GM21390 (cell line): ENCODE measurements around the gene AHCYL2.
"Not testable (repeated sequence)": the region's sequence is repeated elsewhere in the genome, so short reads cannot be mapped to it uniquely, and the experiment has no call there.

Experiments
- ATAC-seq: cut with Tn5 transposase; IDR thresholded peaks from one replicate; pipeline ENCODE4 v1.9.1; 2021; ENCODE audit not compliant: unreplicated experiment

AHCYL2 gene

DNA sequence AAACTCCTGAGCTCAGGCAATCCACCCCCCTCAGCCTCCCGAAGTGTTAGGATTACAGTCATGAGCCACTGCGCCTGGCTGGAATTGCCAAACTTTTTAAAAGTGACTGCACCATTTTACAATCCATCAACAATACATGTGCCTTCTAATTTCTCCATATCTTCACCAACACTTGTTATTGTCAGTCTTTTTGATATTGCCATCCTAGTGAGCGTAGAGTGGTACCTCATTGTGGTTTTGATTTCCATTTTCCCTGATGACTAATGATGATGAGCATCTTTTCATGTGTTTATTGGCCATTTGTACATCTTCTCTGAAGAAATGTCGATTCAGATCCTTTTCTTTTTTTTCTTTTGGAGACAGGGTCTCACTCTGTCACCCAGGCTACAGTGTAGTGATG, 187.7 kb downstream of the AHCYL2 start:
- no peak for ATAC-seq

DNA sequence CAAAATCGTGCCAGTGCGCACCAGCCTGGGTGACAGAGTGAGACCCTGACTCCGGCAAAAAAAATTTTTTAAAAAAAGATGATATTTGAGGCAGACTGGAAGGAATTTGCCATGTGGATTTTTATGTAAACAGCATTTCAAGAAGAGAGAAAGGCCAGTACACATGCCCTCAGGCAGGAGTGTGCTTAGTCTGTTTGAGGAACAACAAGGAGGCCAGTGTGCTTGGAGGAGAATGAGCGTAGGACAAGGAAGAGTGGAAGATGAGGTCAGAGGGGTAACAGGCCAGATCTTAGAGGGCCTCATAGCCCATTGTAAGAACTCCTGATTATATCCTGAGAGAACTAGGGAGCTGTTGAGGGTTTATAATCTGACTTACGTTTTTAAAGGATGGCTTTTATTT, 192.2 kb downstream of the AHCYL2 start:
- ATAC-seq = no peak

DNA sequence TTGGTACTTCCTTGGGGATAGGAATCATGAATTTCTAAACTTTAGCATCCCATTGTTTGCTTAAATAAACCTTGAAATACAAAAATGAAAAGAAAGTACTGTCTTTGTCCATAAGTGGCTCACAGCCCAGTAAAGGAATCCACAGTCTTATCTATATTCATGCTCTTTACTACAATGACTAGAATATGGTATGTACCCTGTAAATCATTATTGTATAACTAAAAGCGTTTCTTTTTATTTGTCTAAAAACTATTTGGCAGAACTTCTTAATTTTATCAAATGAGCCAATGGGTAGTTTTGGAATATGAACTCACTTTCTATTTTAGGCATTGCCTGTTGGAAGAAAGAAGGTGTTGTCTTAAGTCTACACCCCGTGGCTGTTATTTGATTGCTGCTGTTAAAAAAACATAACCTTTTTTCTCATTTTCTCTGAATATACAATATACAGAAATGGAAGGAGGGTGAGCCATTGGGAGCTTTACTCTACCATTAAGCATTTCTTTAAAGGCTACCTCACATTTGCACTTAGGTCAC, 197.0 kb downstream of the AHCYL2 start:
- no peak for ATAC-seq

DNA sequence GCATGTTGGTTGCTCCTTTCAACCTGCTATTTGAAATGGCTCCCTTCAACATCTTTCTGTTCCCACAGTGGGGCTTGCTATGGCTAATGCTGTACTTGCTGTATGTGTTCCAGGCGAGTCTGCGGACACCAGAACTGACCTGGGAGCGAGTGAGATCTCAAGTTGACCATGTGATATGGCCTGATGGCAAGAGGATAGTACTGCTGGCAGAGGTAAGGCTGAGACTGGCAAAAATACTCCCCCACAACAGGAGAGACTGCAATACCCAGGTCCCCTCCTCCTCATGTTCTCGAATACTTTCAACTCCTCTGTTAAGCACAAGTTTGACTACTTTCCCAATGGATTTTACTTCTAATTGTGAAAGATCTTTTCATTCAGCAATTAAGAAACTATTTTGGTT, 197.9 kb downstream of the AHCYL2 start:
- no peak for ATAC-seq

DNA sequence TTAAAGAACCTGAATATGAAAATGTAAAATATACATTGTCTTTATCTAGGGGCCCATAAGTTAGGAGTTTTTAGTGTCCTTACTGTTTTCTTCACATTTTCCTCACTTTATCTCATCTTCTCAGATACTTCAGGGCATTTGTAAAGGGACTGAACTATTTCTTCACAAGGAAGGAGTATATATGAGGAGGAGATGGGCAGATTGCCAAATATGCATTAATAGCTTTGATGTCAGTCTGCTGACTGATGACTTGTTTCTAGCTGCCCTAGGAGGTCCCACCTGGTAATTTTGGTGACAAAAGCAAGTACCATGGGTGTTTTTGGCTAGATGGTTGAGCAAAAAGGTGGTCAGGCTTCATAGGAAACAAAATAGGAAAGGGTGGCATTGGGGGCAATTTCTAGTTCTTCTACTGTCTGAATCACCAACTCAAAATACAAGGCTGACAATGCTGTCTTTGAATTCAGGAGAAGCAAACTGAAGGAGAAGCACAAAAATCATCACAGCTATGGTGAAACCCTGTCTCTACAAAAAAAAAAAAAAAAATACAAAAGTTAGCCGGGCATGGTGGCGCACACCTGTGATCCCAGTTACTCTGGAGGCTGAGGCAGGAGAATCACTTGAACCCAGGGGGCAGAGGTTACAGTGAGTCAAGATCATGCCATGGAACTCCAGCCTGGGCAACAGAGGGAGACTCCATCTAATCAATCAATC, 199.0 kb downstream of the AHCYL2 start:
- ATAC-seq = no peak

- no peak for ATAC-seq
Measured at GRCh38 chr7:129426482-129426881, 201.7 kb downstream of the AHCYL2 start.

DNA sequence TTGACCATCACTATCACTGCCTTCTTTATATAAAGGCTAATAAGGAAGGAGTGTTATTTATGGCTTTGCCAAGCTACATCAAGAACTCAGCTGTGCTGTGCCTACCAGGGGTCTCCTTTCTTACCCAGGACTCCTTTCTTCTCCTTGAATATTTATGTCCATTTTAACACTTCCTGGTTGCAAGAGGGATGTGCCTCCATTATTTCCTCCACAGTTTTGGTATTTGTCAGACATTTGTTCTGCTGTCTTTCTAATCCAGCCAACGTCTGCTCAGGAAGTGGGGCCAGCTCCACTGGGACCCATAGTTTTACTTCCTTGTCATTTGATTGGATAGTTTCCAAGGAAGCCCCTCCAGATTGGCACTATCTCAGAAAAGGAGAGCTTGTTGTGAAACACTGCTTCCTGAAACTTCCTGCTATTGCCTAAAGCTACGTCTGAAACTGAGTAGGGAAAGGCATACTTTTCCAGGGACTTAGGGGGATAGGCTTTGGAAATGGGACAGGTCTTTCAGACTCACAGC, 202.8 kb downstream of the AHCYL2 start:
- ATAC-seq = no peak

DNA sequence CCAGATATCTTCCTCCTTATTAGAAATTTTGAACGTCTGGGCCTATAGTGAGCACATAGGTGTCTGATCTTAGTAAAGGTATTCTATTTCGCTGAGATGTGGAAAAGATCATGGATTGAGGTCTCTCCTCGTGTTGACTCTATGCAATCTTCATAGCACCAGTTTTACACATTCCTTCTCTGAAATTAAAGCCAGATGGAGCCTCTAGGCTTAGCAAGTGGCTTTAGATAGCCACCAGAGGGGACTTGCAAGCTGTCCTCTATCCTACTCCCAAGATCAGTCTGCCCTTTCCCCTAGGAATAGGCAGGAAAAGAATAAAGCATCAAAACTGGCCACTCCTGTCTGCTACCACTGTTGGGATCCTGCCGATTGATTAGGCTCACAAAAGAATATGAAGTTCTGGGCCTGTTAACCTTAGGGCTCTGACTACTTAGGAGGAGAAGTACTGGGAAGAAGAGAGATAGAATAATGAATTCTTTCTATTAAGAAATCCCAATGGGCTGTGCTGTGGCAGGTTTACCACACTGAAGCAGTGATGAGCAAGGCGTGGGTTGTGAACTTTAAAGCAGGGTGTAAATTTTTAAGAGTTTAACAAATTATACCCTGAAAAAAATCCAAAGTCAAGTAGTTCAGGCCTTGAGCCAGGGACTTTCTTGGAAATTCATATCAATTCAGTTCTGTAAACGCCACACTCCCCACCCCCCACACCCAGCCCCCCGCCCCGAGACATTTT, 207.2 kb downstream of the AHCYL2 start:
- no peak for ATAC-seq

DNA sequence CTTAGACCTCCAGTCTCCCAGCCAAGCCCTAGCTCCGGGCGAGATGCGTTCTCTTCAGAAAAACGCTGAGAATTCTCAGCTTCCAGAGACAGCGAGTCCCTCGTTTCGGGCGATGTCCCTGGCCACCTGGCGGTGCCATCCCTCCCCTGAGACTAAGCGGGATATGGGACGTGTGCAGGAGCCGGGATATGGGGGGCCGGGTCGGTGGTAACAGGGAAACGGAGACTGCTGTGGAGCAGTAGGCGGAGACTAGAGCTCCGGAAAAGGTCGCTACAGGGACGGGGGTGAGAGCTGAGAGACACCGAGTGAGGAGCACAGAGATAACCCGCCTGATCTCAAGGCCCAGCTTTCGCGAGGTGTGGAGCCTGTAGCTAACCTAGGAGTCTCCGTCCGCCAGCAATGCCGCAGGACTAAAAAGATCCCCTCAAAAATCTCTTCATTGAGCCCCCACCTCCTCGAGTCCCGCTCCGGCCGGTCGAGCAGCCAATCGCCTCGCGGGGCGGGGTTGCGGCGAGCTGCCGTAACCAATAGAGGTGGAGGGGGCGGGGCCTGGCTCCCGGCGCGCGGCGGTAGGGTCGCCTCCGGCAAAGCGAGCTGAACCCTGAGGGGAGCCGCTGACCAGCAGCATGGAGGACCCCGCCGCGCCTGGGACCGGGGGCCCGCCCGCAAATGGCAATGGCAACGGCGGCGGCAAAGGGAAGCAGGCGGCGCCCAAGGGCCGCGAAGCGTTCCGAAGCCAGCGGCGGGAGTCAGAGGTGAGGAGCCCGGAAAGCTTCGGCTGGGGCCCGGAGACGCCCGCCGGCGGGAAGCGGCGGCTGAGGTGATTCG, 209.2 kb downstream of the AHCYL2 start, which contains the start of gene STRIP2:
Gene STRIP2 (plus strand): TSS at position 586 of the 828 bp plus-strand sequence. CDS start 41 bp downstream, at position 627.
- ATAC-seq = peak; percentile 97

- ATAC-seq = no peak
Measured at GRCh38 chr7:129434675-129435318, 210.0 kb downstream of the AHCYL2 start.

DNA sequence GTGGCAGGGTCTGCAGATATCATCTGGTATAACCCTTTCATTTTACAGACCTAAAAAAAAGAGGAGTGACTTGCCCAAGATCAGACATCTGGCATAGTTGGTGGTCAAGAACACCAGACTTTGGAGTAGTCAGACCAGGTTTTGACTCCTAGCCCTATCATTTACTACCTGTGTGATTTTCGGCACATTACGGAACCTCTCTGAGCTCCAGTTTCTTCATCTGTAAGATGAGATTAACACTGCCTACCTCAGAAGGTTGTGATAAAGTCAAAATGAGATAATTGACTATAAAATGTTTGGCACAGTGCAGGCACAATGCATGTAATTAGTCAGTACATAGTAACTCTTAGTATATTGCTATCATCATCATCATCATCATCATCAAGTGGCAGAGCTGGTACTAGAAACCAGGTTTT, 210.6 kb downstream of the AHCYL2 start:
- ATAC-seq = no peak

DNA sequence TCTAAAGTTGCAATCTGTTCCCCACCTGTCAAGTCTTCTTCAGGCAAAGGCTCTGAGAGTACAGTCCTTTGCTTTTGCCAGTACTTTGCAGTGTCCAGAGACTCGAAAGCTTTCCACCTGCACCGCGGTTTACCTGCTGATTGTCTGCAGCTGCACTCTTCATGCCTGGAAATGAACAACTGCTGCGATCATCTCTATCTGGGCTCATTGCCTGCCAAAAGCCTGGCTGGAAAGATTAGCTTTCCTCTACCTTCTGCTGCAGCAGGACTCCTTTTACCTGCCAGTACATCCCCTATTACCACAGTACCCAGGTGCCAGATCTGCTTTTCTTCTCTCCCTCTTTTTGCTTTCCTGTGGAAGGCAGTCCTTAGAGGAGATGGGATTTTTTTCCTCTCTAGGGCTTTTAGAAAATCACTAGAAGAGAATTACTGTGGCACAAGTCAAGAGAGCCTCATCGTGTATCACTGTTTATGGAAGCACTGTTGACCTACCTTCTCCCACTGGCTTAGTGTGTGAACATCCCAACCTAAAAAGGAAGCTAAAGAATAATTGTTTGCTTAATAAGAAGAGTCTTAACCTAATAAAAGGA, 211.6 kb downstream of the AHCYL2 start:
- ATAC-seq = no peak

GRCh38 chr7:129437190-129437589, 212.4 kb downstream of the AHCYL2 start:
- ATAC-seq = no peak

- ATAC-seq = no peak
Measured at GRCh38 chr7:129438281-129438838, 213.5 kb downstream of the AHCYL2 start.

DNA sequence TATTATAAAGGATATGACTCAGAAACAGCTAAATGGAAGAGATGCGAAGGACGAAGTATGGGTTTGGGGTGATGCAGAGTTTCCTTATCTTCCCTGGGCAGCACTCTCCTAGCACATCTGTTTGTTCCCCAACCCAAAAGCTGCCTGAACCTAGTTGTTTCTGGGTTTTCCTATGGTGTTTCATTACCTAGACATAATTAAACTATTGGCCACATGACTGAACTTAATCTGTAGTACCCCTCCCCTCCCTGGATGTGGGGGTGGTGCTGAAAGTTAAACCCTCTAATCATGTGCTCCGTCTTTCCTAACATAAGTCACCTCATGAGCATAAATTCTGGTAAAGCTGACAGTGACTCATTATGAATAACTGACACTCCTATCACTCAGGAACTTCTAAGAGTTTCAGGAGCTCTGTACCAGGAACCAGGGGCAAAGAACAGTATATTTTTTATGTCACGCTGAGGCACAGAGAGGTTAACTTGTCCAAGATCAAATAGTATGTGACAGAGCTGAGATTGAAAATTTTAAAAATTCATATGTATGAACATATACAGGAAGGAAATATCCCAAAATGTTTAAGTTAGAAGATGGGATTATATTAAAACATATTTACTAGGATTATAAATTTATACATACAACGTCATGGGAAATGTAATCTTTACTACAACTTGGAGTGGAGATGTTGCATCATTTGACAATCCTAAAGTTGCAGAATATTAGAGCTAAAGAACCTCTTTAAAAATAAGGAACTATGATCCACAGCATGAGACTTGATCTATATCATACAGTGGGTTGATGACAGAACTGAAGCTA, 214.2 kb downstream of the AHCYL2 start:
- no peak for ATAC-seq

- no peak for ATAC-seq
Measured at GRCh38 chr7:129439963-129440625, 215.3 kb downstream of the AHCYL2 start.

DNA sequence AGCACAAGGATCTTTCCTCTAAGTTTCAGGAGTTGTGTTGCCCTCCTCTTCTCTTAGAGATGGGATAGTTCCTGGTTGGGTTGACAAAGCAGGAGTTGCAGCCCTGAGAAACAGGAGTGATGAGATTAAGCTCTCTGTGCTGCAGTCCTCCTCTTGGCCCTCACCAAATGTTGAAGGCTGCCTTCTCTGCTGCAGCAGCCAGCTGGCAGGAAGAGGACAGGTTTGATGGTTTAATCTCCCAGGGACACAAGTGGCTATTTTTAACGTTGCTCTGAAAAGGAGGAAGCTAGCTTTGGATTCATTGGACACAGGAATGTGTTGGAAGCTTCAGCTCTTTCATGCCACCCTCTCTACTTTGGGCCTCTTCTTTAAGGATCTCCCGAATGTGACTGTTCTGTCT, 218.8 kb downstream of the AHCYL2 start:
- ATAC-seq = no peak

GRCh38 chr7:129444776-129445175, 219.9 kb downstream of the AHCYL2 start:
- not testable (repeated sequence) for ATAC-seq
